ENCODE measurements around the gene SLC2A8.

The SLC2A8 gene

DNA sequence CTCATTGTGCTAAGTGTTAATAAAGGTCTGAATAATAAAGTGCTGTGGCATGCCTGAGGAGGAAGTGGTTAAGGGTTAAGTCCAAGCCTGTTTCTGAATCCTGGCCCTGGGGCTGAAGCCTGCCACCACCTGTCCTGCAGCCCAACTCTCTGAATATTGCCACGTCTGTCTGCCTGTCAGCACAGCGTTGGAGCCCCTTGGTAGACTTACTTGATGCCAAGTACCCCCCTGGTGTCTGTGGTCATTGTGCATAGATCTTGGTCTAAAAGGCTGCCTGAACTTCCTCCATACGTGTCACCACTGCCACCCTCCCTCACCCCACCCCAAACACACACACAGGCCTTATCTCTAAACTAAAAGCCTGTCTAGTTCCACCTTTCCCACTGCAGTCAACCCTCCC lies 35.4 kb upstream of the SLC2A8 start:
- Histone ChIP-seq H3K27me3 (replicated peaks; ENCODE audit: control insufficient read depth, insufficient read depth, low read length) (no peaks in the 10 kb centered on the region), H3K36me3 (ENCODE audit: control insufficient read depth, insufficient read depth, low read length) (no peaks in the 10 kb centered on the region; the same call in 1 of the 2 replicates), H3K4me3 (replicated peaks; ENCODE audit: low read depth, low read length) (no peak overlapping the region)
- no peak for DNase-seq (ENCODE audit: extremely low read depth, insufficient read length)
- TF ChIP-seq, protein P1, sequence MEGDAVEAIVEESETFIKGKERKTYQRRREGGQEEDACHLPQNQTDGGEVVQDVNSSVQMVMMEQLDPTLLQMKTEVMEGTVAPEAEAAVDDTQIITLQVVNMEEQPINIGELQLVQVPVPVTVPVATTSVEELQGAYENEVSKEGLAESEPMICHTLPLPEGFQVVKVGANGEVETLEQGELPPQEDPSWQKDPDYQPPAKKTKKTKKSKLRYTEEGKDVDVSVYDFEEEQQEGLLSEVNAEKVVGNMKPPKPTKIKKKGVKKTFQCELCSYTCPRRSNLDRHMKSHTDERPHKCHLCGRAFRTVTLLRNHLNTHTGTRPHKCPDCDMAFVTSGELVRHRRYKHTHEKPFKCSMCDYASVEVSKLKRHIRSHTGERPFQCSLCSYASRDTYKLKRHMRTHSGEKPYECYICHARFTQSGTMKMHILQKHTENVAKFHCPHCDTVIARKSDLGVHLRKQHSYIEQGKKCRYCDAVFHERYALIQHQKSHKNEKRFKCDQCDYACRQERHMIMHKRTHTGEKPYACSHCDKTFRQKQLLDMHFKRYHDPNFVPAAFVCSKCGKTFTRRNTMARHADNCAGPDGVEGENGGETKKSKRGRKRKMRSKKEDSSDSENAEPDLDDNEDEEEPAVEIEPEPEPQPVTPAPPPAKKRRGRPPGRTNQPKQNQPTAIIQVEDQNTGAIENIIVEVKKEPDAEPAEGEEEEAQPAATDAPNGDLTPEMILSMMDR (IDR thresholded peaks at IDR 0.05; ENCODE audit: insufficient read depth, low read length, poor library complexity, severe bottlenecking), result no peak

DNA sequence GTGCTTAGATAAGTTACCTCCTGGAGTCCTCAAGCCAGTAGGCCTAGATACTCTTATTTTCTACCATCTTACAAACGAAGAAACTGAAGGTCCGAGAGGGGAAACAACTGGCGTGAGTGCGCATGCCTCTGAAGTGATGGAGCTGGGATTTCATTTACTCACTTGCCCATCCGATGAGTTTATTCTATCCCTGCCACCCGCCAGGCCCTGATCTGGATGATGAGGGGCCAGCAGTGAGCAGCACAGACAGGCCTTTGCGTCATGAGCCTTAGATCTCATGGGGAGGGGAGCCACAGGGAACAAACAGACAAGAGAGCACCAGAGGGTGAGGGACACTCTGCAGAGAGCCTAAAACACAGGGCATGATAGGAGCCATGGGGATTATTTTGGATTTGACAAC lies 34.1 kb upstream of the SLC2A8 start:
- TF ChIP-seq, protein P1 (IDR thresholded peaks at IDR 0.05; ENCODE audit: insufficient read depth, low read length, poor library complexity, severe bottlenecking), result no peak
- Histone ChIP-seq H3K4me3 (replicated peaks; ENCODE audit: low read depth, low read length) (no peak overlapping the region), H3K36me3 (ENCODE audit: control insufficient read depth, insufficient read depth, low read length) (no peaks in the 10 kb centered on the region; the same call in 1 of the 2 replicates), H3K27me3 (replicated peaks; ENCODE audit: control insufficient read depth, insufficient read depth, low read length) (no peaks in the 10 kb centered on the region)
- DNase-seq (ENCODE audit: extremely low read depth, insufficient read length), result no peak

- Histone ChIP-seq H3K4me3 (replicated peaks; ENCODE audit: low read depth, low read length) (no peak overlapping the region), H3K36me3 (ENCODE audit: control insufficient read depth, insufficient read depth, low read length) (no peaks in the 10 kb centered on the region), H3K27me3 (replicated peaks; ENCODE audit: control insufficient read depth, insufficient read depth, low read length) (no peaks in the 10 kb centered on the region)
- TF ChIP-seq, protein P1 (IDR thresholded peaks at IDR 0.05; ENCODE audit: insufficient read depth, low read length, poor library complexity, severe bottlenecking), result no peak
- no peak for DNase-seq (ENCODE audit: extremely low read depth, insufficient read length)
Measured at GRCh38 chr9:127365461-127365860, 31.5 kb upstream of the SLC2A8 start.

DNA sequence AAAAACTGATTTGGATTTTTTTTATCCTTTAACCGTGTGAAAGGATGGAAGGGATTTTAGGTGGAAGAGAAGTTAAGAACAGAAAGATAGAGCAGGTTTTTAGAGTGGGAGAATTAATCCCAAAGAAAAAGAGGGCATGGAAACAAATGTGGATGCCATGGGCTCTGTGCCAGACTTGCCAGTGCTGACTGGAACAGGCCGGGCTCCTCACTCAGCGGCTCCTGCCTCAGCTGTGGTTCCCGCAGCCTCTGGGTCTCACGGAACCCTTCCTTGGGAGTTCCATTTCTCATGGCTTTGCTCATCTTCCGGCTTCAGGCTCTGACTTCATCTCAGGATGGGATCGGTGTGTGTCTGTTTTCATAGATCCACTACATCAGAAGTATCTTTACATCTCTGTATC lies 30.4 kb upstream of the SLC2A8 start:
- Histone ChIP-seq H3K4me3 (replicated peaks; ENCODE audit: low read depth, low read length) (no peak overlapping the region), H3K36me3 (ENCODE audit: control insufficient read depth, insufficient read depth, low read length) (no peaks in the 10 kb centered on the region), H3K27me3 (replicated peaks; ENCODE audit: control insufficient read depth, insufficient read depth, low read length) (no peaks in the 10 kb centered on the region)
- DNase-seq (ENCODE audit: extremely low read depth, insufficient read length), result no peak
- TF ChIP-seq, protein P1 (IDR thresholded peaks at IDR 0.05; ENCODE audit: insufficient read depth, low read length, poor library complexity, severe bottlenecking), result no peak

DNA sequence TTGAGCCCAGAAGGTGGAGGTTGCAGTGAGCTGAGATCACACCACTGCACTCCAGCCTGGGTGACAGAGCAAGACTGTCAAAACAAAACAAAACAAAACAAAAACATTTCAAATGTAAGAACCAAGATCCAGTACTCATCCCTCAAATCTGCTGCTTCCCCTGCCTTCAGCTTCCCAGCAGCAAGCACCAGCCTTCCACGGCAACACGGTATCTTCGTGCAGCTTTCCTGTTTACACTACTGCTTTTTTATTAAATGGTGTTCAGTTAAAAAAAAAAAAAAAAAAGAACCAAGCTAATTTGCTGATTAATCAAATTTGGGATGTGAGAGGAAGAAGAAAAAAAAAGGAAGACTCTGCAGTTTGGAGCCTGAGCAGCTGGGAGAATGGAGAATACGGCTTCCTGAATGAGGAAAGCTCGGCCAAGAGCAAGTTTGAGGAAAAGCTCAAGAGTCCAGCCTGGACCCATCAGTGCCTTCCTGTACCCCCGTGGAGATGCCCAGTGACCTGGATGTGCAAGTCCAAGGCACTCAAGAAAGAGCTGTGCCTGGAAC lies 28.0 kb upstream of the SLC2A8 start:
- DNase-seq (ENCODE audit: extremely low read depth, insufficient read length), result no peak
- no peaks in the 10 kb centered on the region for H3K27me3 ChIP-seq (replicated peaks; ENCODE audit: control insufficient read depth, insufficient read depth, low read length)
- TF ChIP-seq, protein P1 (IDR thresholded peaks at IDR 0.05; ENCODE audit: insufficient read depth, low read length, poor library complexity, severe bottlenecking), result no peak

DNA sequence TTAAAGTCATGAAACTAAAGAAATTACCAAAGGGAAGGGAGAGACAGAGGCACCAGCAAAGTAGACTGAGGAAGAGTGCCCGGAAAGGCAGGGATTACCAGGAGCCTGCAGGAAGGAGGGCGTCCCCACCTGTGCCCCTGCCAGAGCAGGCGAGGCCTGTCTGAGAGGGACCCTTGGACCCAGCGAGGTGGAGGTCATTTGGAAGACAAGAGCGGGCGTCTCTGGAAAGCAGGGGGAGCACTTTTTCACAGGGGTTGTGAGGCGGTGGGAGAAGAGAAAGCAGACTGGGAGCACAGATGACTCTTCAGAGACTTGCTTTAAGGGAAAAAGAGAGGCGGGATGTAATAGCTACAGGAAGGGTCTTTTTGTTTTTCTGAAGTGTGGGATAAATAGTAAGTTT lies 27.5 kb upstream of the SLC2A8 start:
- no peaks in the 10 kb centered on the region for H3K27me3 ChIP-seq (replicated peaks; ENCODE audit: control insufficient read depth, insufficient read depth, low read length)
- TF ChIP-seq, protein P1 (IDR thresholded peaks at IDR 0.05; ENCODE audit: insufficient read depth, low read length, poor library complexity, severe bottlenecking), result no peak
- H3K36me3 ChIP-seq (ENCODE audit: control insufficient read depth, insufficient read depth, low read length), result no peaks in the 10 kb centered on the region
- H3K4me3 ChIP-seq (replicated peaks; ENCODE audit: low read depth, low read length), result no peak overlapping the region
- DNase-seq (ENCODE audit: extremely low read depth, insufficient read length), result no peak

More for the DNA sequence above, 28.0 kb upstream of the SLC2A8 start:
- Histone ChIP-seq H3K4me3 (replicated peaks; ENCODE audit: low read depth, low read length) (no peak overlapping the region), H3K36me3 (ENCODE audit: control insufficient read depth, insufficient read depth, low read length) (no peaks in the 10 kb centered on the region)
